T-cell (primary cell): ENCODE results near the gene STK32A. TPM values are rescaled to one million over a fixed set of nuclear protein-coding genes. Genes with fewer than 3 reads are reported as not detected.

ENCODE experiments used
- ATAC-seq, 4 experiments: fragments of 200-7000 bp in 3 of 4; fragments of 150-1000 bp in 1 of 4; cut with Tn5 transposase; replicated peaks in 1 of 4; 1 replicate in 3 of 4; 2 replicates in 1 of 4; pipeline ENCODE4 v1.10.0; 2021; ENCODE audit warnings: moderate library complexity in 3 of 4, mild to moderate bottlenecking in 2 of 4, moderate number of reproducible peaks in 1 of 4
- CTCF ChIA-PET, 2 donors: fragments of 300-600 bp; sonication (Branson Sonifier 250); formaldehyde crosslinking; loops; one replicate each; lab custom pipeline; 2022; ENCODE audit warnings: antibody characterized with exemption in 2 of 2; lab: Charles Lee
- POLR2A ChIA-PET, 2 donors: fragments of 300-600 bp; sonication (Branson Sonifier 250); formaldehyde crosslinking; loops; one replicate each; lab custom pipeline; 2022; ENCODE audit warnings: antibody characterized with exemption in 2 of 2; lab: Charles Lee
- DNase-seq, 35 experiments: peaks; one replicate each; pipeline versions ENCODE4 v3.0.0 to v3.0.0-alpha.2; 2013 to 2023
- H3K27ac ChIP-seq: one replicate; pipeline ENCODE4 v1.5.1; 2013; ENCODE audit warnings: low read length
- H3K27me3 ChIP-seq, 2 experiments: replicated peaks in 1 of 2; 1 replicate in 1 of 2; 2 replicates in 1 of 2; pipeline versions ENCODE4 v1.6.1 to v1.7.0; 2013; ENCODE audit warnings: low read length in 1 of 2, mixed read lengths in 1 of 2; ENCODE audit not compliant: control insufficient read depth in 2 of 2, insufficient read depth in 2 of 2; ENCODE audit errors: extremely low read depth in 1 of 2
- H3K36me3 ChIP-seq, 2 donors: 1 replicate in 1 of 2; 2 replicates in 1 of 2; pipeline versions ENCODE4 v1.6.1 to v1.7.0; 2013; ENCODE audit warnings: low read length in 1 of 2; ENCODE audit not compliant: control insufficient read depth in 2 of 2, insufficient read depth in 1 of 2; ENCODE audit errors: extremely low read depth in 1 of 2
- H3K4me1 ChIP-seq, 2 experiments: 1 replicate in 1 of 2; 2 replicates in 1 of 2; pipeline versions ENCODE4 v1.6.1 to v1.7.0; 2013; ENCODE audit warnings: low read length in 2 of 2, mixed read lengths in 1 of 2; ENCODE audit not compliant: insufficient read depth in 2 of 2, control insufficient read depth in 1 of 2; ENCODE audit errors: extremely low read depth in 1 of 2
- H3K4me3 ChIP-seq, 2 donors: 1 replicate in 1 of 2; 2 replicates in 1 of 2; pipeline versions ENCODE4 v1.5.1 to v1.7.0; 2013; ENCODE audit warnings: mild to moderate bottlenecking in 2 of 2, low read length in 1 of 2, moderate library complexity in 1 of 2; ENCODE audit not compliant: control insufficient read depth in 1 of 2; ENCODE audit errors: extremely low read depth in 1 of 2
- H3K9me3 ChIP-seq: 2 replicates; pipeline ENCODE4 v1.7.0; 2013
- H3K27ac Mint-ChIP-seq, 2 donors: one replicate each; pipeline ENCODE4 v1.8.0; 2020 to 2021; ENCODE audit warnings: mild to moderate bottlenecking in 2 of 2, mixed read lengths in 2 of 2
- H3K27me3 Mint-ChIP-seq, 2 donors: one replicate each; pipeline ENCODE4 v1.8.0; 2021 to 2022; ENCODE audit warnings: mixed read lengths in 2 of 2
- H3K36me3 Mint-ChIP-seq: one replicate; pipeline ENCODE4 v1.8.0; 2021; ENCODE audit warnings: mixed read lengths
- H3K4me1 Mint-ChIP-seq, 3 donors: one replicate each; pipeline ENCODE4 v1.8.0; 2020 to 2022; ENCODE audit warnings: mixed read lengths in 3 of 3, mild to moderate bottlenecking in 1 of 3
- H3K4me3 Mint-ChIP-seq, 3 donors: one replicate each; pipeline ENCODE4 v1.8.0; 2020 to 2022; ENCODE audit warnings: mild to moderate bottlenecking in 3 of 3, mixed read lengths in 3 of 3, moderate library complexity in 3 of 3
- H3K9me3 Mint-ChIP-seq, 3 donors: one replicate each; pipeline ENCODE4 v1.8.0; 2020 to 2022; ENCODE audit warnings: mixed read lengths in 3 of 3
- WGBS: methylation state at CpG from one replicate; pipeline ENCODE4 v1.1.5; 2013; ENCODE audit warnings: missing lambda C conversion rate; ENCODE audit not compliant: insufficient coverage; 5-methylcytosine and 5-hydroxymethylcytosine counted together
- total RNA-seq, 35 experiments: library from RNA in 6 of 35; stranded (reverse) in 6 of 35; fragments of 120-200 nt in 1 of 35; gene quantifications; one replicate each; pipeline versions ENCODE4 v1.2.1 to v1.2.4 and lab custom pipeline; 2013 to 2026

STK32A gene
- total RNA-seq, 5 donors from 2014 or later (not counting 1 experiment from before 2014, with no cell fraction given) = not detected

GRCh38 chr5:147413266-147413665 lies 178.4 kb downstream of the STK32A start:
- H3K36me3 Mint-ChIP-seq = no peaks in the 10 kb centered on the region
- H3K27me3 Mint-ChIP-seq = peaks cover 3 to 7% of the 10 kb centered on the region in 2 donors
- Histone ChIP-seq H3K27me3 (no peaks in the 10 kb centered on the region), H3K4me3 (no peak overlapping the region), H3K9me3 (no peaks in the 10 kb centered on the region), H3K36me3 (no peaks in the 10 kb centered on the region), H3K4me1 (no peaks in the 10 kb centered on the region), H3K27ac (no peak overlapping the region)
- ATAC-seq = no peak
- ChIA-PET CTCF (no interaction called here), POLR2A (no interaction called here)
- WGBS = 70% methylated on average over 3 of the region's 3 CpGs
- no peak overlapping the region for H3K4me3 Mint-ChIP-seq
- DNase-seq = no peak
- H3K9me3 Mint-ChIP-seq = no peaks in the 10 kb centered on the region
- H3K4me1 Mint-ChIP-seq = no peaks in the 10 kb centered on the region
- no peak overlapping the region for H3K27ac Mint-ChIP-seq

DNA sequence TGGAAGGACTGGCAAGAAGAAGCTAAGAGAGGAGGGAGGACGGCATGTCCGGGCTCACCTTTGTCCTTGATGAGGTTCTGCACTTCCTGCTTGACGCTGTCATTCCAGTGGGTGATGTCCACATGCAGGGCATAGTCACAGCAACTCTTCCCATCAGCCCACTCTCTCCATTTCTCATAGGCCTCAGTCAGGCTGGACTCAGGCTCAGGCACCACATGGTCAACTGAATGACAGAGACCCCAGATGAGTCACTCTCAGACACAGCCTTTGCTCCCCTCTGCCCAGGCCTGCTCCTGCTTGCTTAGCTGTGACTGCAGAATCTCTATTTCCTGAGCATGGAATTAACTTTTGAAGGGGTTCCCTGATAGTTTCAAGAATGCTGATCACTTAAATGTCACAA lies 180.8 kb downstream of the STK32A start:
- Histone ChIP-seq H3K27ac (no peak overlapping the region), H3K36me3 (no peaks in the 10 kb centered on the region), H3K4me3 (no peak overlapping the region), H3K27me3 (no peaks in the 10 kb centered on the region), H3K9me3 (no peaks in the 10 kb centered on the region), H3K4me1 (no peaks in the 10 kb centered on the region)
- WGBS = no CpG with 5 or more reads among the region's 3 CpGs
- H3K9me3 Mint-ChIP-seq = peaks cover 0 to under 1% (median 0%) of the 10 kb centered on the region in 3 donors
- H3K4me1 Mint-ChIP-seq = no peaks in the 10 kb centered on the region
- DNase-seq (no peak), ATAC-seq (no peak)
- no peak overlapping the region for H3K4me3 Mint-ChIP-seq
- CTCF ChIA-PET = no interaction called here
- H3K36me3 Mint-ChIP-seq = no peaks in the 10 kb centered on the region
- POLR2A ChIA-PET = no interaction called here
- no peak overlapping the region for H3K27ac Mint-ChIP-seq
- peaks cover 5 to 7% of the 10 kb centered on the region in 2 donors for H3K27me3 Mint-ChIP-seq

DNA sequence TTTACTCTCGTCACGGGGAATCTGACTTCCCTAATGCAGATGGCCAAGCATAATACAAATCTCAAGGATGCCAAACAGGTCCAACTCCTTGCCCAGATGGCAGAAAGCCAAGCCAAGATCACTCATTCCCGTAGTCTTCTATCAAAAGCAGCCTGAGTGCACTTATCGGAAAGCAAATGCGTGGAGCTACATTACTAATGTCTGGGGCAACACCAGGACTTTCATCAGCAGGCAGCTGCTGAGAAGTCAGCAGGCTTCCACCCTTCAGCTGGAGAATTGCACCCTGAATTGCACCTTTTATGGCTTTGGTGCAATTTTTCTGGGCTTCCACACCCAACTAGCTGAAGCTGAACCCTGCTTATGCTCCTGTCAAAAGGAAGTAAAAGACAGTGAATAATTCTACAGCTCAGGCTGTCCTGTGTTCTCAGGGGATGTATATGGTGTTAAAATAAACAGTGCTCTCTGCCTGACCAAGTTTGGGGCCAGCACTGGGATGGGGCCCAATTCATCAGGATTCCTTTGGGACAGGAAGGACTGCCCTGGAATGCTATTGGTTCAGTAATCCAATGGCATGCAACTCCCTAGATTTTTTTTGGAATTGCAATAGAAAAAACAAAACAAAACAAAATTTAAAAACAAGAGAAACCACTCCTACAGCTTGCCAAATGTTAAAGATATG lies 182.4 kb downstream of the STK32A start:
- Mint-ChIP-seq H3K27me3 (peaks cover 7 to 9% of the 10 kb centered on the region in 2 donors), H3K9me3 (peaks cover 0 to 6% (median 0%) of the 10 kb centered on the region in 3 donors), H3K4me1 (no peaks in the 10 kb centered on the region), H3K27ac (no peak overlapping the region), H3K36me3 (no peaks in the 10 kb centered on the region), H3K4me3 (no peak overlapping the region)
- Histone ChIP-seq H3K9me3 (no peaks in the 10 kb centered on the region), H3K4me1 (no peaks in the 10 kb centered on the region), H3K4me3 (no peak overlapping the region), H3K27me3 (no peaks in the 10 kb centered on the region), H3K27ac (no peak overlapping the region), H3K36me3 (no peaks in the 10 kb centered on the region)
- CTCF ChIA-PET = no interaction called here
- ATAC-seq (no peak), DNase-seq (no peak)
- WGBS = 78% methylated on average over 4 of the region's 5 CpGs
- POLR2A ChIA-PET = no interaction called here

DNA sequence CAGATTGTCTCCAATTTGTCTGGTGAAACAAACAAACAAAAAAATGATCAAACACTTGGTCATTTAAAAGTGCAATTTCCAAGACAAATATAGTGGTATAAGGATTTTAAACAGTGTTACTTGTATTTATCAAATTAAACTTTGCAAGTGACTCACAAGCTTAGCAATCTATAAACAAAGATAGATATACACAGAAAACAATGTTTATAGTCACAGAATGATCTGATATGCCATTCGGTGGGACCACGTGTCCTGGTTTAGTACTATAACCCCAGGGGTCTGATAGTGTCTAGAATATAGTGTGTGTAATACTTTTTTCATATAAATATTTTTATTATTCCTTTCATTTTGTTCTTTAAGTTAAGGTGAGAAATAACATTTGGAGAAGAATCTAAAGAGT lies 183.8 kb downstream of the STK32A start:
- Histone ChIP-seq H3K27ac (no peak overlapping the region), H3K4me3 (no peak overlapping the region), H3K27me3 (no peaks in the 10 kb centered on the region), H3K9me3 (no peaks in the 10 kb centered on the region), H3K4me1 (no peaks in the 10 kb centered on the region), H3K36me3 (no peaks in the 10 kb centered on the region)
- H3K4me3 Mint-ChIP-seq = no peak overlapping the region
- ATAC-seq (no peak), DNase-seq (no peak)
- ChIA-PET CTCF (no interaction called here), POLR2A (no interaction called here)
- no CpG with 5 or more reads among the region's 2 CpGs for WGBS
- no peak overlapping the region for H3K27ac Mint-ChIP-seq
- peaks cover 7 to 9% of the 10 kb centered on the region in 2 donors for H3K27me3 Mint-ChIP-seq
- peaks cover 0 to 6% (median 0%) of the 10 kb centered on the region in 3 donors for H3K9me3 Mint-ChIP-seq
- no peaks in the 10 kb centered on the region for H3K4me1 Mint-ChIP-seq
- H3K36me3 Mint-ChIP-seq = no peaks in the 10 kb centered on the region

GRCh38 chr5:147426640-147427327 lies 192.0 kb downstream of the STK32A start:
- H3K4me1 Mint-ChIP-seq = no peaks in the 10 kb centered on the region
- peaks cover 5 to 6% of the 10 kb centered on the region in 2 donors for H3K27me3 Mint-ChIP-seq
- Histone ChIP-seq H3K4me1 (no peaks in the 10 kb centered on the region), H3K9me3 (no peaks in the 10 kb centered on the region), H3K27me3 (no peaks in the 10 kb centered on the region), H3K4me3 (no peak overlapping the region), H3K36me3 (no peaks in the 10 kb centered on the region), H3K27ac (no peak overlapping the region)
- WGBS = no CpG with 5 or more reads among the region's 3 CpGs
- H3K36me3 Mint-ChIP-seq = no peaks in the 10 kb centered on the region
- H3K9me3 Mint-ChIP-seq = no peaks in the 10 kb centered on the region
- ChIA-PET CTCF (no interaction called here), POLR2A (no interaction called here)
- H3K27ac Mint-ChIP-seq = no peak overlapping the region
- ATAC-seq (no peak), DNase-seq (no peak)
- H3K4me3 Mint-ChIP-seq = no peak overlapping the region

DNA sequence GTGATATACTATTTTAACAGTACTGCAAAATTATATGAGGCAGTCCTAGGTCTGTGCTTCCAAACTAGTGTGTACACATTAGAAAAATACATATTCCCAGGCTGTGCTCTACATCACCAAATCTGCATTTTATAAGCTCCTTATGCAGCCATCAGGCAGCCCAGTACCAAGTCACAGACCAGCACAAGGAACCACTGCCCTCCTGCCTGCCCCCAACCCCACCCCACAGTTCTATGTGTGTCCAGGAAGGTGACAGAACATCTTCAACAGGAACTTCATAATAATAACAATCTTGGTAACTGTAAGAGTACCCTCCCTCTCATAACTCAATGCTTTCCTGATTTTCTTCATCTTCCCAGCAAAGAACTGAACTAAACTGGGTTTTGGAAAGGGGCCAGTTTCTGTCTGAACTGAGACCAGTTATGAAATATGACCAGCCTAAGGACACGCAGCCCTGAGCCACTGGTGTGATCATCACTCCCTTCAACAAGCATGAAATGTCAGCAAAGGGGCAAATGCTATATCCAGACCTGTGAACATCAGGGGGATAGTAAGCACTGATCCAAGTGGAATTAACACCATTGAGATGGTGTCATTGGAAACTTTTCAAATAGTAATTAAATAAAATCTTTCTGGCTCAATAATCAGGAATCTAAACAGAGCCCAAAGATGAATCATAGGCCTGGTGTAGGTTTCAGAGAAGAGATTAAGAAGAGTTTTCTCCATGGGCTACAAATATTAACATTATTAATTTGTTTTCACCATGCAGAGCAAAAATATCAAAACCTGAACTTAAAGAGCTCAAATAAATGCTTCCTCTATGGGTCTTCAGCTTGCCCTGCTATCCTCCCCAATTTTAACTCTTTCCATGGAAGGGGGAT lies 192.9 kb downstream of the STK32A start:
- POLR2A ChIA-PET = no interaction called here
- no CpG with 5 or more reads among the region's 1 CpG for WGBS
- Mint-ChIP-seq H3K27ac (no peak overlapping the region), H3K4me3 (no peak overlapping the region), H3K4me1 (no peaks in the 10 kb centered on the region), H3K9me3 (no peaks in the 10 kb centered on the region), H3K36me3 (no peaks in the 10 kb centered on the region), H3K27me3 (peaks cover 4 to 6% of the 10 kb centered on the region in 2 donors)
- Histone ChIP-seq H3K4me1 (no peaks in the 10 kb centered on the region), H3K4me3 (no peak overlapping the region), H3K27me3 (no peaks in the 10 kb centered on the region), H3K9me3 (no peaks in the 10 kb centered on the region), H3K36me3 (no peaks in the 10 kb centered on the region), H3K27ac (no peak overlapping the region)
- no peak for DNase-seq
- no peak for ATAC-seq
- CTCF ChIA-PET = no interaction called here
